HepG2 (cell line): ENCODE data around the gene CDH2. TPM values are rescaled to one million over a fixed set of nuclear protein-coding genes. Genes with fewer than 3 reads are reported as not detected.
A peak's percentile ranks its signal among the peaks of the same experiment; 100 is the strongest.

Experiments used
- ATAC-seq: fragments of 200-7000 bp; cut with Tn5 transposase; 3 replicates; pipeline ENCODE4 v1.9.1; 2020; ENCODE audit warnings: mild to moderate bottlenecking, moderate library complexity
- BruUV-seq: library from RNA; stranded (reverse); fragments of 400-500 nt; replicated peaks from 2 replicates; lab custom pipeline; 2021; lab: Mats Ljungman, UMichigan
- CTCF ChIA-PET: fragments of 300-600 bp; formaldehyde crosslinking; extraction: SDS; loops from one replicate; lab custom pipeline; 2021; ENCODE audit warnings: low total read pairs, inconsistent platforms, low intra/inter-chr PET ratio; lab: Yijun Ruan, JAX
- POLR2A ChIA-PET: fragments of 350-600 bp; sonication (Branson Sonifier 250); formaldehyde crosslinking; loops from one replicate; lab custom pipeline; 2020; ENCODE audit warnings: antibody characterized with exemption, inconsistent platforms; lab: Yijun Ruan, JAX
- DNase-seq: peaks from one replicate; pipeline ENCODE4 v3.0.0-alpha.2; 2015; ENCODE audit warnings: low spot score
- FAIRE-seq: peaks from 3 replicates; lab custom pipeline; 2011; peaks lifted over from hg19 to GRCh38; lab: Jason Lieb, UNC
- H2AFZ ChIP-seq: one replicate; pipeline ENCODE4 v1.6.1; 2011; ENCODE audit warnings: low read length, inconsistent platforms
- H3K27ac ChIP-seq: fragments of 300-600 bp; 3 replicates; pipeline ENCODE4 v1.8.0; 2011; ENCODE audit warnings: mixed run types, mild to moderate bottlenecking, mixed read lengths, low read length, inconsistent platforms; ENCODE audit not compliant: insufficient read depth; ENCODE audit errors: extremely low read length
- H3K27me3 ChIP-seq, 2 experiments: fragments of 200-600 bp in 1 of 2; 2 replicates in 1 of 2; 3 replicates in 1 of 2; pipeline versions ENCODE4 v1.6.0 to v1.8.0; 2011; ENCODE audit warnings: low read length in 2 of 2, mild to moderate bottlenecking in 2 of 2, moderate library complexity in 2 of 2, inconsistent platforms in 1 of 2; ENCODE audit not compliant: insufficient read depth in 2 of 2, control insufficient read depth in 1 of 2
- H3K36me3 ChIP-seq, 2 experiments: fragments of 200-600 bp in 1 of 2; replicated peaks in 1 of 2; 2 replicates in 1 of 2; 3 replicates in 1 of 2; pipeline versions ENCODE4 v1.5.1 to v1.8.0; 2011; ENCODE audit warnings: low read length in 2 of 2, inconsistent platforms in 1 of 2; ENCODE audit not compliant: insufficient read depth in 2 of 2, control insufficient read depth in 1 of 2
- H3K4me1 ChIP-seq: 2 replicates; pipeline ENCODE4 v1.5.1; 2012; ENCODE audit warnings: low read length, inconsistent platforms; ENCODE audit not compliant: insufficient read depth
- H3K4me2 ChIP-seq: 2 replicates; pipeline ENCODE4 v1.6.0; 2011; ENCODE audit warnings: low read depth, low read length, inconsistent platforms
- H3K4me3 ChIP-seq, 3 experiments: fragments of 200-600 bp in 1 of 3; sonication (generic), shearing (Covaris generic) in 1 of 3; replicated peaks in 1 of 3; 2 replicates each; pipeline ENCODE4 v1.5.1; 2011 to 2016; ENCODE audit warnings: low read length in 3 of 3, inconsistent platforms in 2 of 3, low read depth in 2 of 3, mild to moderate bottlenecking in 2 of 3, control low read depth in 1 of 3, mixed read lengths in 1 of 3; ENCODE audit not compliant: insufficient read depth in 1 of 3
- H3K79me2 ChIP-seq: one replicate; pipeline ENCODE4 v1.6.1; 2011; ENCODE audit warnings: low read length, inconsistent platforms; ENCODE audit not compliant: insufficient read depth
- H3K9ac ChIP-seq: 2 replicates; pipeline ENCODE4 v1.6.0; 2011; ENCODE audit warnings: mild to moderate bottlenecking, low read depth, low read length, inconsistent platforms; ENCODE audit not compliant: insufficient read depth
- H3K9me3 ChIP-seq: 2 replicates; pipeline ENCODE4 v1.5.1; 2012; ENCODE audit warnings: mild to moderate bottlenecking, low read length
- H4K20me1 ChIP-seq: 2 replicates; pipeline ENCODE4 v1.6.0; 2011; ENCODE audit warnings: inconsistent platforms, mild to moderate bottlenecking, low read length, moderate library complexity; ENCODE audit not compliant: insufficient read depth
- CREM ChIP-seq, 2 experiments: sonication (generic) in 1 of 2; formaldehyde crosslinking in 1 of 2; IDR thresholded peaks; 2 replicates each; pipeline versions ENCODE4 v1.4.0 to v1.6.1; 2016 to 2020; ENCODE audit warnings: antibody characterized with exemption in 1 of 2, mild to moderate bottlenecking in 1 of 2, missing genetic modification reagents in 1 of 2
- NFIC ChIP-seq: IDR thresholded peaks from 2 replicates; pipeline ENCODE4 v1.6.1; 2012; ENCODE audit warnings: mild to moderate bottlenecking, low read length, inconsistent platforms
- PHF21A ChIP-seq: sonication (generic); formaldehyde crosslinking; IDR thresholded peaks from 2 replicates; pipeline ENCODE4 v1.5.0; 2020; ENCODE audit warnings: mild to moderate bottlenecking, missing genetic modification reagents
- POGZ ChIP-seq: sonication (generic); formaldehyde crosslinking; IDR thresholded peaks from 2 replicates; pipeline ENCODE4 v1.4.0; 2020; ENCODE audit warnings: mild to moderate bottlenecking, missing genetic modification reagents
- SAFB2 ChIP-seq: sonication (generic); formaldehyde crosslinking; IDR thresholded peaks from 2 replicates; pipeline ENCODE4 v1.5.1; 2020; ENCODE audit warnings: missing genetic modification reagents, low read depth, mild to moderate bottlenecking, borderline replicate concordance
- SETDB1 ChIP-seq: sonication (generic); formaldehyde crosslinking; IDR thresholded peaks from 2 replicates; pipeline ENCODE4 v1.5.1; 2020; ENCODE audit warnings: missing genetic modification reagents, mild to moderate bottlenecking, borderline replicate concordance
- SIX4 ChIP-seq: sonication (generic); formaldehyde crosslinking; IDR thresholded peaks from 2 replicates; pipeline ENCODE4 v1.4.0; 2020; ENCODE audit warnings: missing genetic modification reagents
- TGIF2 ChIP-seq: IDR thresholded peaks from 2 replicates; pipeline ENCODE4 v1.6.1; 2016; ENCODE audit warnings: control low read depth, missing compliant biosample characterization
- ZNF652 ChIP-seq: IDR thresholded peaks from 2 replicates; pipeline ENCODE4 v1.6.1; 2016; ENCODE audit warnings: low read depth, borderline replicate concordance
- WGBS: methylation state at CpG from one replicate; pipeline ENCODE4 v1.1.6; 2017; ENCODE audit warnings: low lambda C conversion rate; 5-methylcytosine and 5-hydroxymethylcytosine counted together
- in situ Hi-C: cut with HindIII; loops from 2 replicates; pipeline ENCODE4 v1.10.0; 2017; ENCODE audit warnings: low pct_unique_long_range_greater_than_20kb; ENCODE audit not compliant: extremely low pct_ligation_motif_present
- intact Hi-C: fragments of 100-400 bp; cut with micrococcal nuclease; formaldehyde crosslinking; loops from one replicate; pipeline ENCODE4 v1.10.0; 2022; ENCODE audit not compliant: unreplicated experiment
- polyA plus RNA-seq, 8 experiments: library from polyadenylated mRNA; depleted of rRNA in 3 of 8; stranded (reverse) in 7 of 8; unstranded in 1 of 8; fragments of >200 nt; fragmentation: Illumina TruSeq in 4 of 8; extraction: Trizol in 4 of 8; gene quantifications; 2 replicates each; pipeline versions ENCODE4 v1.2.1 to v1.2.3, GENCODE V29; 2011 to 2016; ENCODE audit warnings: low read depth in 4 of 8, missing spikeins in 1 of 8, mixed read lengths in 1 of 8; ENCODE audit not compliant: insufficient read depth in 1 of 8
- total RNA-seq, 5 experiments: library from RNA; depleted of rRNA; stranded (reverse); fragments of >200 nt; fragmentation: Illumina TruSeq; extraction: Trizol; gene quantifications; 2 replicates each; pipeline ENCODE4 v1.2.3, GENCODE V29; 2016; ENCODE audit warnings: low read depth in 1 of 5
- TF ChIP-seq, protein P1 (sequence below): sonication (generic); formaldehyde crosslinking; IDR thresholded peaks from 2 replicates; pipeline ENCODE4 v1.4.0; 2020; ENCODE audit warnings: missing genetic modification reagents, mild to moderate bottlenecking, borderline replicate concordance
- TF ChIP-seq, protein P2 (sequence below): sonication (generic); formaldehyde crosslinking; IDR thresholded peaks from 2 replicates; pipeline ENCODE4 v1.4.0; 2020; ENCODE audit warnings: missing genetic modification reagents

CDH2 gene
- total and polyA plus RNA-seq, 2 of the 13 experiments (the other 11 are each of a cell fraction or from before 2014, with no cell fraction given), result 18.6 to 36.1 TPM

- FAIRE-seq, result peak; percentile 37
- no peak overlapping the region for H2AFZ ChIP-seq
- peaks cover 24% of the 10 kb centered on the region for H3K79me2 ChIP-seq
- no peak overlapping the region for H3K4me2 ChIP-seq
- H3K9ac ChIP-seq, result no peak overlapping the region
- WGBS, result 74% methylated on average over 5 of the region's 5 CpGs
- no peak for ATAC-seq
- TF ChIP-seq ZNF652 (CRISPR knock-in tag) (peak; percentile 66), CREM (IDR thresholded peaks at IDR 0.05) (no peak), CREM (CRISPR knock-in tag; IDR thresholded peaks at IDR 0.05) (no peak)
- TF ChIP-seq, protein P1, sequence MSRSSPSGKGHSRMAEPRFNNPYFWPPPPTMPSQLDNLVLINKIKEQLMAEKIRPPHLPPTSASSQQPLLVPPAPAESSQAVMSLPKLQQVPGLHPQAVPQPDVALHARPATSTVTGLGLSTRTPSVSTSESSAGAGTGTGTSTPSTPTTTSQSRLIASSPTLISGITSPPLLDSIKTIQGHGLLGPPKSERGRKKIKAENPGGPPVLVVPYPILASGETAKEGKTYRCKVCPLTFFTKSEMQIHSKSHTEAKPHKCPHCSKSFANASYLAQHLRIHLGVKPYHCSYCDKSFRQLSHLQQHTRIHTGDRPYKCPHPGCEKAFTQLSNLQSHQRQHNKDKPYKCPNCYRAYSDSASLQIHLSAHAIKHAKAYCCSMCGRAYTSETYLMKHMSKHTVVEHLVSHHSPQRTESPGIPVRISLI (CRISPR knock-in tag), result peak; percentile 62; the same call in 1 of the 2 replicates
- TF ChIP-seq, all 625 proteins: peak for 2
- no peaks in the 10 kb centered on the region for H3K27me3 ChIP-seq
- DNase-seq, result peak; percentile 24
- no peaks in the 10 kb centered on the region for H3K9me3 ChIP-seq
- in situ Hi-C loops (no loop called here), intact Hi-C loops (no loop called here)
- POLR2A ChIA-PET, result no interaction called here
- CTCF ChIA-PET, result no interaction called here
- H3K36me3 ChIP-seq, result no peaks in the 10 kb centered on the region
- no TSS peak for BruUV-seq
- no peak overlapping the region for H3K4me3 ChIP-seq
- peaks cover 8% of the 10 kb centered on the region for H3K4me1 ChIP-seq
- H4K20me1 ChIP-seq, result peaks cover 3% of the 10 kb centered on the region; the same call in 1 of the 2 replicates
- no peak overlapping the region for H3K27ac ChIP-seq
Measured at GRCh38 chr18:28147674-28148171, 29.2 kb downstream of the CDH2 start.

- Histone ChIP-seq H3K4me2 (no peak overlapping the region), H3K9me3 (no peaks in the 10 kb centered on the region), H3K36me3 (no peaks in the 10 kb centered on the region), H3K4me3 (no peak overlapping the region), H2AFZ (no peak overlapping the region), H3K79me2 (peaks cover 24% of the 10 kb centered on the region), H3K27ac (no peak overlapping the region), H3K9ac (no peak overlapping the region), H4K20me1 (no peaks in the 10 kb centered on the region), H3K27me3 (no peaks in the 10 kb centered on the region), H3K4me1 (peaks cover 8% of the 10 kb centered on the region)
- intact Hi-C loops, result no loop called here
- TF ChIP-seq NFIC, result no peak
- TF ChIP-seq TGIF2 (CRISPR knock-in tag), result no peak
- TF ChIP-seq SIX4 (CRISPR knock-in tag), result peak; percentile 84
- TF ChIP-seq SETDB1, result no peak
- TF ChIP-seq, protein P2, sequence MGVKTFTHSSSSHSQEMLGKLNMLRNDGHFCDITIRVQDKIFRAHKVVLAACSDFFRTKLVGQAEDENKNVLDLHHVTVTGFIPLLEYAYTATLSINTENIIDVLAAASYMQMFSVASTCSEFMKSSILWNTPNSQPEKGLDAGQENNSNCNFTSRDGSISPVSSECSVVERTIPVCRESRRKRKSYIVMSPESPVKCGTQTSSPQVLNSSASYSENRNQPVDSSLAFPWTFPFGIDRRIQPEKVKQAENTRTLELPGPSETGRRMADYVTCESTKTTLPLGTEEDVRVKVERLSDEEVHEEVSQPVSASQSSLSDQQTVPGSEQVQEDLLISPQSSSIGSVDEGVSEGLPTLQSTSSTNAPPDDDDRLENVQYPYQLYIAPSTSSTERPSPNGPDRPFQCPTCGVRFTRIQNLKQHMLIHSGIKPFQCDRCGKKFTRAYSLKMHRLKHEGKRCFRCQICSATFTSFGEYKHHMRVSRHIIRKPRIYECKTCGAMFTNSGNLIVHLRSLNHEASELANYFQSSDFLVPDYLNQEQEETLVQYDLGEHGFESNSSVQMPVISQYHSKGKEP (CRISPR knock-in tag), result no peak
- no peak for TF ChIP-seq SAFB2
- TF ChIP-seq PHF21A (CRISPR knock-in tag), result no peak
- peak; percentile 52; the same call in 1 of the 2 replicates for TF ChIP-seq POGZ
- in situ Hi-C loops, result no loop called here
- ATAC-seq, result no peak
- ChIA-PET CTCF (no interaction called here), POLR2A (no interaction called here)
- 60% methylated on average over 2 of the region's 2 CpGs for WGBS
- no peak for FAIRE-seq
- DNase-seq, result peak; percentile 44
- no TSS peak for BruUV-seq
Measured at GRCh38 chr18:28143725-28144124, 33.2 kb downstream of the CDH2 start.
